Glomerular visceral epithelial cell (primary cell): ENCODE results near the gene ST3GAL3.
A peak's percentile ranks its signal among the peaks of the same experiment; 100 is the strongest.

ENCODE experiments used
- DNase-seq: peaks from one replicate; pipeline ENCODE4 v3.0.0-alpha.2; 2016; ENCODE audit errors: extremely low spot score

ST3GAL3 gene

GRCh38 chr1:43878854-43879253 lies 171.5 kb downstream of the ST3GAL3 start:
- no peak for DNase-seq

GRCh38 chr1:43879414-43879813 lies 172.1 kb downstream of the ST3GAL3 start:
- DNase-seq = peak; percentile 8

GRCh38 chr1:43879996-43880395 lies 172.7 kb downstream of the ST3GAL3 start:
- no peak for DNase-seq

GRCh38 chr1:43880604-43881003 lies 173.3 kb downstream of the ST3GAL3 start:
- DNase-seq = no peak

GRCh38 chr1:43881415-43881814 lies 174.1 kb downstream of the ST3GAL3 start:
- DNase-seq = no peak

- DNase-seq = no peak
Observed at GRCh38 chr1:43882763-43883162, 175.4 kb downstream of the ST3GAL3 start.

- DNase-seq = no peak
Observed at GRCh38 chr1:43883321-43883720, 176.0 kb downstream of the ST3GAL3 start.

GRCh38 chr1:43885279-43885801 lies 178.0 kb downstream of the ST3GAL3 start:
- DNase-seq = no peak

- no peak for DNase-seq
Observed at GRCh38 chr1:43887748-43888147, 180.4 kb downstream of the ST3GAL3 start.

- DNase-seq = no peak
Observed at GRCh38 chr1:43890815-43891214, 183.5 kb downstream of the ST3GAL3 start.

- no peak for DNase-seq
Observed at GRCh38 chr1:43893006-43893405, 185.7 kb downstream of the ST3GAL3 start.

- DNase-seq = no peak
Observed at GRCh38 chr1:43898981-43899380, 191.6 kb downstream of the ST3GAL3 start.

GRCh38 chr1:43900386-43900785 lies 193.1 kb downstream of the ST3GAL3 start:
- no peak for DNase-seq

- no peak for DNase-seq
Observed at GRCh38 chr1:43901196-43901961, 194.0 kb downstream of the ST3GAL3 start.

GRCh38 chr1:43902058-43902831 lies 194.9 kb downstream of the ST3GAL3 start:
- no peak for DNase-seq

- no peak for DNase-seq
Observed at GRCh38 chr1:43904660-43905551, 197.6 kb downstream of the ST3GAL3 start.

- DNase-seq = no peak
Observed at GRCh38 chr1:43908226-43908625, 200.9 kb downstream of the ST3GAL3 start.

- no peak for DNase-seq
Observed at GRCh38 chr1:43908858-43909257, 201.5 kb downstream of the ST3GAL3 start.

- DNase-seq = no peak
Observed at GRCh38 chr1:43910343-43910742, 203.0 kb downstream of the ST3GAL3 start.

- no peak for DNase-seq
Observed at GRCh38 chr1:43912607-43913006, 205.3 kb downstream of the ST3GAL3 start.

- no peak for DNase-seq
Observed at GRCh38 chr1:43913051-43913501, 205.7 kb downstream of the ST3GAL3 start.
